Tibial nerve (tissue), 4 donors: Measurements from ENCODE around the gene SLC11A2. TPM values are rescaled to one million over a fixed set of nuclear protein-coding genes. Genes with fewer than 3 reads are reported as not detected.
"Not testable (repeated sequence)": the region's sequence is repeated elsewhere in the genome, so short reads cannot be mapped to it uniquely, and the experiment has no call there.

Source experiments
- DNase-seq, 2 donors: peaks; one replicate each; pipeline ENCODE4 v3.0.0-alpha.2; 2019; ENCODE audit warnings: low spot score in 2 of 2
- H3K27ac ChIP-seq, 4 donors: fragments of 200-600 bp; sonication (generic) in 3 of 4; one replicate each; pipeline ENCODE4 v1.5.1; 2017 to 2019; ENCODE audit warnings: mild to moderate bottlenecking in 1 of 4
- H3K27me3 ChIP-seq, 2 donors: fragments of 200-600 bp; sonication (generic) in 1 of 2; one replicate each; pipeline versions ENCODE4 v1.5.1 to v1.6.0; 2017 to 2019
- H3K36me3 ChIP-seq, 3 donors: fragments of 200-600 bp; sonication (generic); one replicate each; pipeline ENCODE4 v1.5.1; 2018 to 2019
- H3K4me1 ChIP-seq, 4 donors: fragments of 200-600 bp; sonication (generic) in 3 of 4; one replicate each; pipeline ENCODE4 v1.5.1; 2017 to 2019
- H3K4me3 ChIP-seq, 4 donors: fragments of 200-600 bp; sonication (generic) in 3 of 4; one replicate each; pipeline ENCODE4 v1.5.1; 2017 to 2019; ENCODE audit warnings: mild to moderate bottlenecking in 1 of 4, moderate library complexity in 1 of 4
- H3K9me3 ChIP-seq, 4 donors: fragments of 200-600 bp; sonication (generic) in 3 of 4; one replicate each; pipeline ENCODE4 v1.5.1; 2017 to 2019
- EP300 ChIP-seq, 2 donors: sonication (generic); formaldehyde crosslinking; IDR thresholded peaks; one replicate each; pipeline ENCODE4 v1.6.1; 2017; ENCODE audit warnings: antibody characterized with exemption in 2 of 2, mild to moderate bottlenecking in 1 of 2
- POLR2A ChIP-seq, 2 donors: fragments of 450-650 bp; IDR thresholded peaks; one replicate each; pipeline ENCODE4 v1.6.1; 2017; ENCODE audit warnings: antibody characterized with exemption in 2 of 2, mild to moderate bottlenecking in 2 of 2, moderate library complexity in 2 of 2
- WGBS, 2 donors: methylation state at CpG; one replicate each; pipeline ENCODE4 v1.1.5; 2018; 5-methylcytosine and 5-hydroxymethylcytosine counted together
- total RNA-seq, 4 donors: library from RNA; depleted of rRNA; stranded (reverse); fragments of >200 nt; gene quantifications; one replicate each; pipeline ENCODE4 v1.1.0, GENCODE V29; 2016
- TF ChIP-seq, protein P1 (sequence below), 5 experiments: fragments of 200-600 bp in 3 of 5; fragments of 450-650 bp in 2 of 5; sonication (generic) in 3 of 5; IDR thresholded peaks; one replicate each; pipeline ENCODE4 v1.5.1; 2016 to 2019; ENCODE audit warnings: antibody characterized with exemption in 5 of 5, mild to moderate bottlenecking in 3 of 5, moderate library complexity in 2 of 5

The SLC11A2 gene
- total RNA-seq, 4 donors from 2014 or later: 44.0 to 81.9 (median 51.2) TPM

DNA sequence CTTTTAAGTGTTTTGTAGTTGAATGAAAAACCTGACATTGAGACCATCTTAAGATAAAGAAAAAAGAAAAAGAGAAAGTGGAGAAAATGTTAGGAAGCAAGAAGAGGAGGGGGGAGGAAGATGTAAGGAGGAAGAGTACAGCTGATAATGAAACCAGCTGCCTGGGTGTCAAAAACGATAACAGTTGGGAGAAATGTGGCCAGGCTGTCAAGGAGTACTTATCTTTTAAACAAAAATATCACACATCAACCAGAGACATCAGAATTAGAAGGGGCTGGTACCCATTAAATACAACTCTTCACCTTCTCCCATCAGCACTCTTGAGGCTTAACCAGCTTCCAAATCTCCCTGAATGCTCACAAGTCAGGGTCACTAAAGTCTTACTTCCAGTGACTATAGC is 4.5 kb downstream of the SLC11A2 start:
- H3K4me3 ChIP-seq: no peak overlapping the region
- H3K9me3 ChIP-seq: no peaks in the 10 kb centered on the region
- DNase-seq: no peak
- H3K27me3 ChIP-seq: no peaks in the 10 kb centered on the region
- no peaks in the 10 kb centered on the region for H3K36me3 ChIP-seq
- 49 to 55% methylated on average over 1 of the region's 1 CpG for WGBS, 2 donors
- H3K27ac ChIP-seq: peak overlapping the region in 3 of 4 donors; percentile 44 to 90 (median 85)
- TF ChIP-seq, protein P1, sequence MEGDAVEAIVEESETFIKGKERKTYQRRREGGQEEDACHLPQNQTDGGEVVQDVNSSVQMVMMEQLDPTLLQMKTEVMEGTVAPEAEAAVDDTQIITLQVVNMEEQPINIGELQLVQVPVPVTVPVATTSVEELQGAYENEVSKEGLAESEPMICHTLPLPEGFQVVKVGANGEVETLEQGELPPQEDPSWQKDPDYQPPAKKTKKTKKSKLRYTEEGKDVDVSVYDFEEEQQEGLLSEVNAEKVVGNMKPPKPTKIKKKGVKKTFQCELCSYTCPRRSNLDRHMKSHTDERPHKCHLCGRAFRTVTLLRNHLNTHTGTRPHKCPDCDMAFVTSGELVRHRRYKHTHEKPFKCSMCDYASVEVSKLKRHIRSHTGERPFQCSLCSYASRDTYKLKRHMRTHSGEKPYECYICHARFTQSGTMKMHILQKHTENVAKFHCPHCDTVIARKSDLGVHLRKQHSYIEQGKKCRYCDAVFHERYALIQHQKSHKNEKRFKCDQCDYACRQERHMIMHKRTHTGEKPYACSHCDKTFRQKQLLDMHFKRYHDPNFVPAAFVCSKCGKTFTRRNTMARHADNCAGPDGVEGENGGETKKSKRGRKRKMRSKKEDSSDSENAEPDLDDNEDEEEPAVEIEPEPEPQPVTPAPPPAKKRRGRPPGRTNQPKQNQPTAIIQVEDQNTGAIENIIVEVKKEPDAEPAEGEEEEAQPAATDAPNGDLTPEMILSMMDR (IDR thresholded peaks at IDR 0.05): no peak
- TF ChIP-seq EP300 (IDR thresholded peaks at IDR 0.05): no peak
- TF ChIP-seq POLR2A (IDR thresholded peaks at IDR 0.05): no peak
- peaks cover 0 to 66% (median 25%) of the 10 kb centered on the region in 4 donors for H3K4me1 ChIP-seq

DNA sequence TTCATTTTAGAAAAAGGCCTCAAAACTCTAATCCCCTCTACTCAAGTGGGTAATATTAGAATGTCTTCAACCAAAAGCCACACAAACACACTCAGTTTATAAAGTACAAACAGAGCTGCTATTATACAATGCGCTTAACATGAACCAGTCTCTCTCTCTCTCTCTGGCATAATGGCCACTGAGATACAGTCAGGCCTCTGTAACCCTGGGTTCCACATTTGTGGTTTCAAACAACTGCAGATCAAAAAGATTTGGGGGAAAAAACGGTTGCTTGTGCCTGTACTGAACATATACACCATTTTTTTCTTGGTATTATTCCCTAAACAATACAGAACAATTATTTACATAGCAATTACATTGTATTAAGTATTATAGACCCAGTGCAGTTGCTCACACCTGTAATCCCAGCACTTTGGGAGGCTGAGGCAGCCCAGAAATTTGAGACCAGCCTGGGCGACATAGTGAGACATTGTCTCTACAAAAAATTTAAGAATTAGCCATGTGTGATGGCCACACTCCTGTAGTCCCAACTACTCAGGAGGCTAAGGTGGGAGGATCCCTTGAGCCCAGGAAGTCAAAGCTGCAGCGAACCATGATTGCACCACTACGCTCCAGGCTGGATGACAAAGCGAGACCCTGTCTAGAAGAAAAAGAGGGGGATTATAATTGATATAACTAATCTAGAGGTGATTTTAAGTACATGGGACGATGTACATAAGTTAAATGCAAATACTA is 5.6 kb downstream of the SLC11A2 start:
- no peaks in the 10 kb centered on the region for H3K36me3 ChIP-seq
- H3K4me1 ChIP-seq: peaks cover 0 to 62% (median 25%) of the 10 kb centered on the region in 4 donors
- H3K27ac ChIP-seq: peak overlapping the region; percentile 12 to 90 (median 64)
- WGBS, 2 donors: 72 to 74% methylated on average over 7 of the region's 7 CpGs
- H3K9me3 ChIP-seq: no peaks in the 10 kb centered on the region
- TF ChIP-seq, protein P1 (IDR thresholded peaks at IDR 0.05): no peak
- TF ChIP-seq POLR2A (IDR thresholded peaks at IDR 0.05) (no peak), EP300 (IDR thresholded peaks at IDR 0.05) (peak in 1 of 2 donors; percentile 33)
- no peak for DNase-seq
- H3K4me3 ChIP-seq: no peak overlapping the region
- no peaks in the 10 kb centered on the region for H3K27me3 ChIP-seq

DNA sequence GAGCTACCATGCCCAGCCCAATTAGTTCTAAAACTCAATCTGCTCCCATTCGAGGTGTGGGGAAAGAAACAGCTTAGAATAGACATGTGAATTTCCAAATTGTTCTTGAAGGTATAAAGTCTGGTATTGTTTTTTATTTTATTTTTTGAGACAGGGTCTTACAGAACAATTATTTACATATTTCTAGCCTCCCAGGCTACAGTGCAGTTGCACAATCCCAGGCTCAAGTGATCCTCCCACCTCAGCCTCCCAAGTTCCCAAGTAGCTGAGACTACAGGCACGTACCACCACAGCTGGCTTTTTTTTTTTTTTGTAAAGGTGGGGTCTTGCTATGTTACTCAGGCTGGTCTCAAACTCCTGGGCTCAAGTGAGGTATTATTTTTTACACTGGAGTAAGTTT is 6.3 kb downstream of the SLC11A2 start:
- H3K4me1 ChIP-seq: peaks cover 0 to 55% (median 25%) of the 10 kb centered on the region in 4 donors
- H3K27ac ChIP-seq: peak overlapping the region in 2 of 4 donors; percentile 85 to 90
- TF ChIP-seq, protein P1 (IDR thresholded peaks at IDR 0.05): no peak
- TF ChIP-seq POLR2A (IDR thresholded peaks at IDR 0.05) (no peak), EP300 (IDR thresholded peaks at IDR 0.05) (no peak)
- no peaks in the 10 kb centered on the region for H3K9me3 ChIP-seq
- no peak overlapping the region for H3K4me3 ChIP-seq
- H3K36me3 ChIP-seq: no peaks in the 10 kb centered on the region
- 66 to 69% methylated on average over 2 of the region's 2 CpGs for WGBS, 2 donors
- no peak for DNase-seq
- no peaks in the 10 kb centered on the region for H3K27me3 ChIP-seq

DNA sequence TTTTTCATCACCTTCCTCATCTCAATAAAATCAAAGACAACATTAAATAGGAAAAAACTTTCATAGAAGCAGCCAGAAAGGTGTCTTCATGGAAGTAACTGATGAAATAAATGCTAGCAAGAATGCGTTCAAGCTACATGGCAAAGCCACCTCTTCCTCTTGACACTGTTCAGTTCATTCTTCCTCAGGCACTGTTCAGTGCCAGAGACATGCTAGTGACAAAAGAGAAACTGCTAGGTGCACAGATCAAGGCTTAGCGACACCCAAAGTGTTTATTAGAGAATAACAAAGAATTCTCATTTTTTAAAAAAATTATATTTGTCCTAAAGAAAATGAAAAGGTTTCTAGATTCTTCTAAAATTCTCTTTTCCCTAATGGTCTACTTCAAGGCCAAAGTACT is 7.2 kb downstream of the SLC11A2 start:
- Histone ChIP-seq H3K9me3 (no peaks in the 10 kb centered on the region), H3K36me3 (no peaks in the 10 kb centered on the region), H3K4me1 (peaks cover 0 to 50% (median 23%) of the 10 kb centered on the region in 4 donors), H3K4me3 (no peak overlapping the region), H3K27me3 (no peaks in the 10 kb centered on the region), H3K27ac (peak overlapping the region in 2 of 4 donors; percentile 85 to 90)
- TF ChIP-seq, protein P1 (IDR thresholded peaks at IDR 0.05): no peak
- TF ChIP-seq EP300 (IDR thresholded peaks at IDR 0.05): no peak
- no peak for TF ChIP-seq POLR2A (IDR thresholded peaks at IDR 0.05)
- DNase-seq: no peak
- WGBS, 2 donors: 91 to 99% methylated on average over 2 of the region's 2 CpGs

DNA sequence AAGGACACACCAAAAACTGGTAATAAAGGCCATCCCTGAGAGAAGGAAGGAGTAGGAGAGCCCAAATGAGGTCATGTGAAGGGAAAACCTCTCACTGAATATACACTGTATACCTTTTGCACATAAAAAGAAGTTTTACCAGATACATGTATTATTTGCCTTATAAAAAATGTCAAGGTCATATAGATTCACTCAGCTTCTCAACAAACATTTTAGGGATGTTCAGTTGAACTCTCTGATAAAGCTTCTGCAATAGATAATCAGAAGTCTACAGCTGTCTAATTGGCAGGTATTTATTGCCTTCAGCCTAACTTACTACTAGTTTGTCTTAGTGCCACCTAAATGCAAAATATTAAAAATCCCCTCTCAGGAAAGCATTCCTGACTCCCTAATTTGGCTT is 8.7 kb downstream of the SLC11A2 start:
- Histone ChIP-seq H3K9me3 (no peaks in the 10 kb centered on the region), H3K36me3 (no peaks in the 10 kb centered on the region), H3K27me3 (no peaks in the 10 kb centered on the region), H3K4me1 (peaks cover 0 to 44% (median 15%) of the 10 kb centered on the region in 4 donors), H3K27ac (no peak overlapping the region), H3K4me3 (no peak overlapping the region)
- TF ChIP-seq, protein P1 (IDR thresholded peaks at IDR 0.05): no peak
- no peak for TF ChIP-seq EP300 (IDR thresholded peaks at IDR 0.05)
- no peak for DNase-seq

DNA sequence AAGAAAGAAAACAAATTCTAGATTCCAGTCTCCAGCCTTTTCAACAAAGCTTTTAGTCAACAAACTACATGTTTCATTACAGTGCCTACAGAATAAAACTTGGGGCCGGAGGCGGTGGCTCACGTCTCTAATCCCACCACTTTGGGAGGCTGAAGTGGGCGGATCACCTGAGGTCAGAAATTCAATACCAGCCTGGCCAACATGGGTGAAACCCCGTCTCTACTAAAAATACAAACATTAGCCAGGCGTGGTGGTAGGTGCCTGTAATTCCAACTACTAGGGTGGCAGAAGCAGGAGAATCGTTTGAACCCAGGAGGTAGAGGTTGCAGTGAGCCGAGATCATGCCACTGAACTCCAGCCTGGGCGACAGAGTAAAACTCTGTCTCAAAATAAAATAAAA is 11.7 kb downstream of the SLC11A2 start:
- H3K27ac ChIP-seq, H3K27me3 ChIP-seq, DNase-seq, H3K36me3 ChIP-seq, H3K4me3 ChIP-seq, H3K9me3 ChIP-seq: not testable (repeated sequence)
- H3K4me1 ChIP-seq: peaks cover 0 to 46% (median 9%) of the 10 kb centered on the region in 4 donors
- 56 to 64% methylated on average over 9 of the region's 9 CpGs for WGBS, 2 donors
